Epithelial cell of alveolus of lung (primary cell): ENCODE data around the gene PPCS. TPM values are rescaled to one million over a fixed set of nuclear protein-coding genes. Genes with fewer than 3 reads are reported as not detected.

ENCODE experiments used
- total RNA-seq: library from RNA; depleted of rRNA; stranded (reverse); fragments of >200 nt; gene quantifications from 2 replicates; pipeline ENCODE4 v1.2.1, GENCODE V29; 2015

The PPCS gene
- total RNA-seq, result 45.9 and 66.8 TPM in 2 replicates

DNA sequence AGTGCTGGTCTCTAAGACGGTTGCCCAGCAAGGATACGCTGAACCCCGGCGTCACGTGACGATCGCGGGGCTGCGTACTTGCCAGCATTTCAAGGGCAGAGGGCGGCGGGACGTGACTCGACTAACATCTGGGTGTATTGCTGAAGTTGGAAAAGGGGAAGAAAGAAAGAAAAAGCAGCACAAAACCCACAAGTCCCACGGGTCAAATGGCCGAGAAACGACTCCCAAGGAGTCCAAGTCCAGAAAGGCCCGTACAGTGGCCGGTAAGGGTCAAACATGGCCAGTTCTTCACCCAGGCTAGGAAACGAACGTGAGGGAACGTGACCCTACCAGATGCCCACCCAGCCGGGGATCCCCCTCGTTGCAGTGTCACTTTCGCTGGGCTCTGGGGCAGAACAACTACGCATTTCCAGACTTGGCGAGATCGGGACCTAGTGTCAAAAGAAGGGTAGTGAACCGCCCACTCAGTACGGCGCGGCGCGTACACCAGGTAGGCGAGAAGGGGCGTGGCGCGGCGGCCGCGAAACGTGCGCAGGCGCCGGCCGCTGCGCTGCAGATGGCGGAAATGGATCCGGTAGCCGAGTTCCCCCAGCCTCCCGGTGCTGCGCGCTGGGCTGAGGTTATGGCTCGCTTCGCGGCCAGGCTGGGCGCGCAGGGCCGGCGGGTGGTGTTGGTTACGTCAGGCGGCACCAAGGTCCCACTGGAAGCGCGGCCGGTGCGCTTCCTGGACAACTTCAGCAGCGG, at the start of gene PPCS, which contains the start of gene ZMYND12:
Gene PPCS, plus strand, starts transcription at position 534 of the 744 bp plus-strand sequence. Its CDS starts 23 bp downstream, at position 557.
Gene ZMYND12, minus strand, starts transcription at position 13 of the 744 bp plus-strand sequence. CDS start 25 bp downstream, outside the sequence.

DNA sequence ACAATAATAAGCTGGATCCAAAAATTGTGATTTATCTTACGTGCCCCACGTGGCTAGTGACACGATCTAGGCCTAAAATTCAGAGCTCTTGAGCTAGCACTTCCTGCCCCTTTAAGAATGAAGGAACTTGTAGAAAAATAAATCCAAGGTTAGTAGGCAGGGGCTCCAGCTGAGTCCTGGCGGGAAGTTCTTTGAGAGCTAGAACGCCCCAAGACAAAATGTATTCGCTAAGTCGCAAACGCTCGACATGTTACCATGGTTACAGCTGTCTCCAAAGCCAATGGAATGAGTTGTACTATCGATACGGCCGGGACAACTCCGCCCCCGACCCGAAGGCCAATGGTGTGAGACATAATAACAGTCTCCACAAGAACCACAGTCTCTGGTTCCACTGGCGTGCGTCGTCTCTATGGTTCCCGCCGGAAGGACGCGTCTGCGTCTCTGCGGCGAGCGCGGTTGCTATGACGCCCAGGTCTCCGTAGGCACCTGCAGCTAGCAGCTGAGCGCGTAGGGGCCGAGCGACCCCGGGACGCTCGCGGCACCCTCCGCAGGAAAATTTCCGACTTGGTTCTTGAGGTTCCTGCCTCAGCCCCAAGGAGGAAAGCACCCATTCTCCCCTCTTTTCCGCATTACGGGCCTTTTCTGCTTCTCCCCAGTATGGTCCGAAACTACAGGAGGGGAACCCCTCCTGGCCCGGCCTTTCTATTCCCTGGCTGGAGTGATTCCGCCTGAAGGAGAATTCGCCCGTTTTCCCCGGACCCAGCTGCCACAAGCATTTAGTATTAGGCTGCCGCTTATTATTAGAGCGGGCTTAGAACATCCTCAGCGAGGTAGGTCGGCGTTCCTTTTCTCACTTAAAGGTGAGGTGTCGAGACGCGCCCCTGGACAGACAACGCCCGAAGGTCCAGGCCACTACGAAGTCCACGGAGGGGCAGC, 6.8 kb downstream of the PPCS start, which contains the start of gene CCDC30:
Gene CCDC30, plus strand, starts transcription at position 459 of the 936 bp plus-strand sequence. CDS start 17,266 bp downstream, outside the sequence.

Other genes starting within 250 kb of the PPCS start
- 18.6 and 25.5 TPM in 2 replicates for gene FOXJ3, start 121.3 kb upstream of the PPCS start, total RNA-seq
- 0.13 TPM in 1 of 2 replicates, not detected in the other for gene RIMKLA, start 75.8 kb upstream of the PPCS start, total RNA-seq
- gene ZMYND12, start 521 bp upstream of the PPCS start, total RNA-seq, result 0.26 and 0.96 TPM in 2 replicates
- gene CCDC30, start 6.7 kb downstream of the PPCS start, total RNA-seq, result 0.13 and 0.96 TPM in 2 replicates
- 38.1 and 51.3 TPM in 2 replicates for gene PPIH, start 201.9 kb downstream of the PPCS start, total RNA-seq
- 388 and 812 TPM in 2 replicates for gene YBX1, start 225.9 kb downstream of the PPCS start, total RNA-seq